Glomerular visceral epithelial cell (primary cell): ENCODE data around the gene MXI1.
A peak's percentile ranks its signal among the peaks of the same experiment; 100 is the strongest.
"Not testable (repeated sequence)": the region's sequence is repeated elsewhere in the genome, so short reads cannot be mapped to it uniquely, and the experiment has no call there.

Experiments used
- DNase-seq: peaks from one replicate; pipeline ENCODE4 v3.0.0-alpha.2; 2016; ENCODE audit errors: extremely low spot score

MXI1 gene

DNA sequence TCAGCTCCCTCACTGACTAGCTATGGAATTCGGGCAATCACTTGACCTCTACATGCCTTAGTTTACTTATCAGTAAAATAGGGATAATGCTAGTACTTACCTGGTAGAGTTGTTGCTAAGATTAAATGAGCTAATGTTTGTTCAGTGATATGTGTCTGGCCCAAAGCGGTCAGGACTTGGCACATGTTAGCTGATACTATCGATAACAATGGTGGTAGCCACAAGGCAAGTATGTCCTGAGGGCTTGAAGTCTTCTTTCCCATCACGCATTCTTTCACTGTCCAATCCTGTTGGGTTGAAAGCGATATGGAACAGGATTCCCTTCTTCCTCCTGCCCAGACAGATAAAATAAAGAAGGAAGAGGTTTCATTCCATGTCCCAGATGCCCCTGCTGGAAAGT is 25.5 kb upstream of the MXI1 start:
- no peak for DNase-seq

DNA sequence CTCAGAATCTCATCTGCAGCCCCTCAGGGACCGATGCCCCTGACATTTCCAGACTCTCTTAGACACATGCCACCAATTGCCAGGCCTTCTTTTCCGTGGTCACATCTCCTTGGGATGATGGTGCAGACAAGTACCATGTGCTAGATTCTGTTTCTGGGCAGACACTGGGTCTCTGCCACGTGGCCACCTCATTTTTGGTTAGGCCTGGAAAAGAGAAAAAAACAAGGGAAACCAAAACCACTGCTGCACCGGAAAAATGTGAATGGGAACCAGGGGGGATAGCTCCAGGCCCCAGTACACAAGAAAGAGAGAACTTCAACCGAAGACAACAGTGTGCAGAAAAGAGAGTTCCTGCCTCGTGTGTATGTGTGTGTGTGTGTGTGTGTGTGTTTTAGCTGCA is 23.0 kb upstream of the MXI1 start:
- no peak for DNase-seq

DNA sequence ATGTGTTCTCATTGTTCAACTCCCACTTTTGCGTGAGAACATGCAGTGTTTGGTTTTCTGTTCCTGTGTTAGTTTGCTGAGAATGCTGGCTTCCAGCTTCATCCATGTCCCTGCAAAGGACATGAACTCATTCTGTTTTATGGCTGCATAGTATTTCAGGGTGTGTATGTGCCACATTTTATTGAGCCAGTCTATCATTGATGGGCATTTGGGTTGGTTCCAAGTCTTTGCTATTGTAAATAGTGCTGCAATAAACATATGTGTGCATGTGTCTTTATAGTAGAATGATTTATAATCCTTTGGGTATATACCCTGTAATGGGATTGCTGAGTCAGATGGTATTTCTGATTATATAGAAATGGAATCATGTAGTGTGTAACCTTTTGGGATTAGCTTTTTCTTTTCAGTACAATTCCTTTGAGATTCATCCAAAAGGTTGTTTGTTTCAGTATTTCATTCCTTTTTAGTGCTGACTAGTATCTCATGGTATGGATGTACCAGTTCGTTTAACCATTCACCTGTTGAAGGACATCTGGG is 21.7 kb upstream of the MXI1 start:
- not testable (repeated sequence) for DNase-seq

DNA sequence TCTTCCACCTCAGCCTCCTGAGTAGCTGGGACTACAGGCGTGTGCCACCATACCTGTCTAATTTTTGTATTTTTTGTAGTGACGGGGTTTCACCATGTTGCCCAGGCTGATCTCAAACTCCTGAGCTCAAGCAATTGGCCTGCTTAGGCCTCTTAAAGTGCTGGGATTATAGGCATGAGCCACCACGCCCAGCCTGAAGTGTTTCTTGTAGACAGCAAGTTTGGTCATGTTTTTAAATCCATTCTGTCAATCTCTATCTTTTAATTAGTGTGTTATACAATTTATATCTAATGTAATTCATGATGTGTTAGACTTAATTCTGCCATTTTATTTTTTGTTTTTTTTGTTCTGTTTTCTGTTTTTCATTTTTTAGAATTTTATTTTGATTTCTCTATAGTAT is 17.2 kb upstream of the MXI1 start:
- no peak for DNase-seq

DNA sequence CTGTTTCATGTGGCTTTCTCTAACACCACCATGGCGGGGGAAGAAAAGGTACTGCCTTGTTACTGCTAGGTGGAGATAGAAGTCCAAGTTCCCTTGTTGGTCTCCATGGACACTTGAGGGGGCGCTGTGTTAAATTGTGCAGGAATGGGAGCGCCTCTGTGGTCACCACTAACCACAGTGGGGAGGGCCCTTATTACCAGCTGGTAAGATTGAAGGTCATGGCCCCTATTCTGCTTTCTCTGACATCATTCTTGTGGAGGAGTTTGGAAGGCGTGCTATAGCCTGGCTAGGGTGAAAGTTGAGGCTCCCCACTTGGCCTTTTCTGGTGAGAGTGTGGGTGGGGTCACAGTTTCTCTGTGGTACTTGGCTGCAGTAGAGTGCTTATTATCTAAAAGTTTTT is 14.9 kb upstream of the MXI1 start:
- DNase-seq = peak; percentile 6

DNA sequence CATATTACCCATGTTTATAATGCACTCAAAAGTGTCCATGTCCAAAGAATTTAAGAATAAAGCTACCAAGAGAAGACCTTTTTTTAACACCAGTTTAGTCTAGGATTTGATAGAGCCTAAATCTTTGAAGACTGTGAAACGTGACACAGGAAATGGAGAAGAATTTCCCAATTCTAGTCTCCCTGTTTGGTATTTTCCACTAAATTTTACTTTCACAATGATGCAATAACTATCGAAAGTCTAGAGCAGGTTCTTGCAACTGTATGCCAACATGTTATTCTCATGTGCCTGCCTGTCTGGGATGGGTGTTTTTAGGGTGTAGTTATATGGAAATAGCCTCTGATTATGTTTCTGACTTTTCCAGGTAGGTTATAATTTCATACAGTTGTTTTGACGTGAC is 6.9 kb upstream of the MXI1 start:
- DNase-seq = no peak

DNA sequence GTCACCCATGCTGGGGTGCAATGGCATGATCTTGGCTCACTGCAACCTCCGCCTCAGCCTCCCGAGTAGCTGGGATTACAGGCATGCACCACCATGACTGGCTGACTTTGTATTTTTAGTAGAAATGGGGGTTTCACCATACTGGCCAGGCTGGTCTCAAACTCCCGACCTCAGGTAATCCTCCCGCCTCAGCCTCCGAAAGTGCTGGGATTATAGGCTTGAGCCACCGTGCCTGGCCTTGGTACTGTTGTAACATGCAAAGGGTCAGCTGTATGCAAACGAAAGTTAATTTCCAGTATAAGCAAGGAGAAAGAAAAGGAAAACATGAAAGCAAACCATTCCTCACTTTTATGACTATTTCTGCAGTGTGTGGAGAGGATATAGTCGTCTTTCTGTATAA is 6.4 kb upstream of the MXI1 start:
- not testable (repeated sequence) for DNase-seq

DNA sequence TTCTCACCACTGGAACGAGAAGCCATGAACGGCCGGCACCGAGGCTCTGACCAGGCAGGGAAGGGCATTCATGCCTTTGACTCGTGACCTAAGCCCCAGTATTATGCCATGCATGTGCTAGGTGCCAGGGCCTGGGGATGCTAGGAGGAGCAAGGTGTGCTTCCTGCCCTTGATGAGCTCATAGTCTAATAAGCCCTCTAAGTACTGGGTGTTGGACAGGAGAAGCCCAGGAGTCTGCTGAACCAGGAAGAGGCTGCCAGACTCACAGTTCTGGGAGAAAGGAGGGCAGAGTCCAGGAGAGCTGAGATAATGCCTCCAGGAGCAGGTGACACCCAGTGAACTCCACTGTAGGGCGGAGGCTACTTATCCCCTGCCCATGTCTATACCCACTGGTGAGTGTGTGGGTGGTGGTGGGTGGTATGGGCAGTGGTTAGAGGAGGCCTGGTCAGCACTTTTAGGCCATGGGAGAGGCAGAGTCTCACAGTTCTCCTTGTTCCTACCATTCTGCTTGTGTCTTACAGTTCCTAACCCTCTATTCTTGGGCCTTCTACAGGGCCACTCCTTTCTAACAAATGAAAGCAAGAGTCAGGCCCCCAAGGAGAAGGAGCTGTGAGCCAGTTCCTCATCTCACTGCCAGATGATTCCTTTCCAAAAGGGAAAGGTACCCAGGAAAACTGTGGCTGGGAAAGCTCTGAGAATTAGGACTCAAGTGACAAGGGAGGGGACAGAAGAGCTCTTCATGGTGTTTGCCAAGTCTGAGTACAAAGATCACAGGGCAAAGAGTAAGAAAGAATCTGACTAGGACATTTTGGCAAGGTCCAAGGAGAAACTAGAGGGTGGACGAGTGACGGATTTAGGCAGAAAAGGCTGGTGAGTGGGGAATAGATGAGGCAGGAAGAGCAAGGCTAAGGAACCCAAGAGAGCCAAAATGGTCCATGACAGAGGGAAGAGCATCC is 3.6 kb upstream of the MXI1 start:
- DNase-seq = no peak

DNA sequence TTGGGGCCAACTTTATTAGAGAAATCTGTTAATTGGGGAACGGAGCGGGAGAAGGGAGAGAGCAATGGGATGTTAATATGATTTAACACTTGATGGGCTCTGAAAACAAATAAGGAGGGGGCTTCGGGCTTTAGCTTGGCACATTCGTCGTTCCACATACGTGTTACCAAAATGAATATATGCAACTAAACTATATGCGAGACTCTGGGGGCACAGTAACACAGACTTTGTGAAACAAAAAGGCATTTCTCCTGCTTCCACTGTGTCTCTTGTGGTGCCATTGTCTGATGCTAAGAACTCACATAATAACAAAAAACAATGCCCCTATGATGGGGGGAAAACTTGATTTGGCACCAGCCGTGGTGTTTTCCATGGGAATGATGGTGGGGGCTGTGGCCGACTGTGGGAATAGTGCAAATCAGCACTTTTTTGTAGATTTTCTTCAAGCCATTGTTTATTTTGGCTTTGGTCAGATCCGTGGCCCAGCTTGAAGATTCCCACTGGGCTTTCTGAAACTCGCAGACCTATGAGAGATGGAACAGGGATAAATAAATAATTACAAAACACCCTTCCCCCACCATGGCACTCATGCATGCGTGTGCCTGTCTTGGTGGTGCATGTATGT is 2.2 kb upstream of the MXI1 start:
- no peak for DNase-seq

DNA sequence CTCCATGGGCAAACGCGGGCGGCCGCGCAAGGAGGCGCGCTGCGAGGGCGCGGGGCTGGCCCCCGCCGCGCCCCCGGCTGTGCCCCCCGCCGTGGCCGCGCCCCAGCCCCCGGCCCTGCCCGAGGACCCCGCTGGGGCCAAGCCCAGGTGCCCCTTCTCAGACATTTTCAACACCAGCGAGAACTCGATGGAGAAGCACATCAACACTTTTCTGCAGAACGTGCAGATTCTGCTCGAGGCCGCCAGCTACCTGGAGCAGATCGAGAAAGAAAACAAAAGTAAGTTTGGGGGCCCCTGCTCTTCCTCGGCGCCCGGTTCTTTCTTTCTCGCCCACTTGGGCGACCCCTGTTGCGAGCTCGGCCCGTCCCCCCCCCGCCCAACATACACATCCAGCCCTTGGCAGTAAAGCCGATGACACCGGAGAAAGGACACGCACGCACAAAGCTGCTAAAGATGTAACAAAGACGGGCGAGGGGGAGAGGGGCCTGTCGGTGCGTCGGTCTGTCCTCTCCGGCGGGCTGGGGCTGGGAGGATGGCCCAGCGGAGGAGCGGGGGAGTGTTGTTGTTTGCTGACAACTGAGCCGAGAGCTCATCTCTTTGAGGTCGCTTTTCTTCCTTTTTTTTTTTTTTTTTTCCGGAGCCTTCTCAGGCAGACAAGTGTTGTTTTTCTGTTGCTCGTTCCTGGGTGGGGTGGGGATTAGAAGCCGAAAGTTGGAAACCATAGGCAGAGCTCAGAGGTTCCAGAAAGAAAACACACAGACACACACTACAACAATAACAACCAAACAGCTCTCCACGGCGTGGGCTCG is 604 bp downstream of the MXI1 start:
- peak; percentile 28 for DNase-seq

DNA sequence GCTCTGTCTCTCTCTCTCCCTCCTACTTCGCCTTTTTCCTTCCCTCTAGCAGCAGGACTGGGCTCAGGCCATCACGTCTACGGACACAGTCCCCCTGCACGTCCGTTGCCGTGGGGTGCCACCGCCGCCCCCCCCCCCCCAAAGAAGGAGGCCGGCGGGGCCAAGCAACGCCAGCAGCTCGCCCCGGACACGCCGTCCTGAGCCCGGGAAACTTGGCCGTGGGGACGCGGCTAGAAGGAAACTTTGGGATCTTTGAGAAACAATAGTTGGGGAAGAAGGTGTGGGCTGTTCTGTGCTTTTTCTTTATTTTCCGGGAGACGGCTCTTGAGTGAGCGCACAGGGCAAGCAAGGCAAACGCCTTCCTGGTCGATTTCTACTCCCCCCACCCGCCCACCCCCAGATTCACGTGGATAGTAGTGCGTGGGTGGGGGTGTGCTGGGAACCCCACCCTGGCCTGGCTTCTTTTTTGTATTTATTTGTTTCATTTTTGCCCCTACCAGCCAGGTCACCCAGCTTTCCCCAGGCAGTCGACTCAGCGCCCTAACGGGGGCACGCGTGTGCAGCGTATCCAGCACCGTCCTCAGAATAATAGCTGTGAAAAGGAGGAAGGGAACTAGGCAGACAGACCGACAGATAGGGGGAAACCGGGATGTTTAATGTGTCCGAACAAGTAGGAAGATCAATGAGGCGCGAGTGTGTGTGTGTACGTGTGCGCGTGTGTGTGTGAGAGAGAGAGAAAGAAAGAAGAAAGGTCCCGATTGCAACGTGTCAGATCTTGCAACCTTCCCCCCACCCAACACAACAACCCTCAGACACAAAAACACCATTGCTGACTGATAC is 1.4 kb downstream of the MXI1 start:
- peak; percentile 50 for DNase-seq

DNA sequence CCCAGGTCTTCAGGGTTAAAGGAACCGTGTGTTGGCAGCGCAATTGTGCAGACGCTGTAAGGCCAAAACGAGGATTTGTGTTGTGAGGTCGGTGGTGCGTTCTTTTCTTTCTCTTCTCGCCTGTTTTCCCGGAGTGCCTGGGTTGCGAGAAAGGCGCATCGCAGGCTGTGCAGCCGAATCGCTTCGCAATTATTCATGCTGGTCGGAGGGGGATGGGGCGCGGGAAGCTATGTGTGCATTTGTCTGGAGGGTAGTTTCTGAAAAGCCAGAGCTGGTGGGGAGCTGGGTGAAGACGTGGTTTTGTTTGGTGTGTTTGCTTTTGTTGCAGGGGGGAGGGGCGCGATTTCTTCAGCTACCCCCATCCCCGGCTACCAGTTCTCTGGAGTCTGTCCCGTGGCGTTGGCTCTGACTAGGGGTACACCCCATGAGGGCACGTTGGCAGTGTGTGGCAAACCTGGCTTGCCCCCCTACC is 2.1 kb downstream of the MXI1 start:
- DNase-seq = peak; percentile 61

DNA sequence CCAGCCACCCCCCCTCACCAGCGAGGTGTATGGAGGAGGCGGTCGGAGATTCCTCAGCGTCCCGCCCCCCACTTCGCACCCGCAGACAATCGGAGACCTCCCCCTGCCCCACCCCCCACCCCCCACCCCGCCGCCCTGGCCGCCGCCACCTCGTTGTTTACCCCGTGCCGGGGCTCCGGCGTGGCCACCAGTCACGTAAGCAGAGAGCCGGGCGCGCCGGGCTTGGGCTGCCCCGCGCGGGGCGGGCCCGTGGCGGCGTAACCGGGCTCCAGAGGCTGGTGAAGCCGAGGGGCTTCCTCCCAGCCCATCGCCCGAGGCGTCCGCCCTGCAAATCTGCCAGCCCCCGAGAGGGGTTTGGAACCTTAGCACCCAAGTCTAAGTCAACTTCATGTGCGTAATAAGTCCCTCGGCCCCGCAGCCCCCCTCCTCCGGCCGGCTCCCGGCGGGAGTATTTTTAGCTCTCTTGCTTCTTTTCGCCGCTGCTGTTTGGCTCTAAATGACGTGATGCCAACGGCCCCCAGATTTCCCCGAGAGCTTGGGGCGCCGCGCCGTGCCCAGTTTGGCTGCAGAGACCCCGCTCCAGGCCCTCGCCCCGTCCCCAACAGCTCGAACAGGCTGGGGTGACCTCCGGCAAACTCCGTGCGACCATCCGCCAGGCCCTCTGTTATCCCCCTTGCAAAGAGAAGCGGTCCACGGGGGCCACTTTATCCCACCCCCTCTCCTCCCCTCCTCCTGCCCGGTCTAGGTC is 2.7 kb downstream of the MXI1 start:
- DNase-seq = peak; percentile 43

DNA sequence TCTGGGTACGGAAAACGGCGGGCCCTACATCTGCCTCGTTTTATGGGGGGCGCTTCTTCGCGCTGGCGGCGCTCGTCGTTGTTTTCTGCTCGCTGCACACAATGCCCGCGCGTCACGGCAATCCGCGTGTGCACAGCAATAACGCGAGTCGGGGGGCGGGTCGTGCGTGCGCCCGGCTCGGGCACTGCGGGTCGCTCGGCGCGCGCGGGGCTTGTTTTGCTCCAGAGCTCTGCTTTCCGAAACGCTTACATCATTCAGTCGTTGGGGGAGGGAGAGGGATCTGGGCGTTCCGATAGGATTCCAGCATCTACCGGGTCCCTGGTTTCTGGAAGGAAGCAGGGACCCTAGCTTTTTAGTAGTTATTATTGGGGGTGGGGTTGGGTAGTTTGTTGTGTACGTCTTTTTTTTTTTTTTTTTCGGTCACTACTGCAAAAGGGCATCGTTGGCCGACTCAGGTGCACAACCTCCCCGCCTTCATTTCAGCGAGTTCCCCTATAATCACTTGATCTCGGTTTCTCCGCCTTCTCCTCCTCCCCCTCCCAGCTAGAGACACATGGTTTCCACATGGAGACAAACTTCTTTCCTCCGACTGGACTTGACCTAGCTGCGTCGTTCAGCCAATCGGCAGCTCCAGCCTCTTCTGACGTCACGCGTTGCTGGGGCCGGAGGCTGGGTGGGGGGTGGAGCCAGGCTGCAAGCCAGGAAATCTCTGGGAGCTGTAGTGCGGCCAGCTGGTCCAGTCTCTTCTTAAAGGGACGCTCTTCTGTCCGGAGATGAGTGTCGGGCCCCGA is 3.5 kb downstream of the MXI1 start:
- DNase-seq = peak; percentile 97

DNA sequence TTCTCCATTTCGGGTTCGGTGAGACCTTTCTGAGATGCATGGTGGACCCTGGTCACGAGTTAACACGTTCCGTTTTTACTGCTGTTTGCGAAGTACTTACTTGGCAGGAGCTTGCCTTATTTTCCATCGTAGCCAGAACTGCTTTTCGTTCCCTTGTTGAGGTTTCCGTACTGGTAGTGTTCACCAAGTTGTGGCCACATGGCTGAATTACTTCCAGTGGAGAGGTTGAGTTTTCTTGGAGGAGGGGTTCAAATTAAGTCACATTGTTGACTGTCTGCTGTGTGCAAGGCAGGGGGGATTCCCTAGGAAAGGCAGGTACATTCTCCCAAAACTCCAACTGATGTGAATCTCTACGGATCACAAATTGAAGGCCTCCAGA is 4.0 kb downstream of the MXI1 start:
- DNase-seq = no peak

DNA sequence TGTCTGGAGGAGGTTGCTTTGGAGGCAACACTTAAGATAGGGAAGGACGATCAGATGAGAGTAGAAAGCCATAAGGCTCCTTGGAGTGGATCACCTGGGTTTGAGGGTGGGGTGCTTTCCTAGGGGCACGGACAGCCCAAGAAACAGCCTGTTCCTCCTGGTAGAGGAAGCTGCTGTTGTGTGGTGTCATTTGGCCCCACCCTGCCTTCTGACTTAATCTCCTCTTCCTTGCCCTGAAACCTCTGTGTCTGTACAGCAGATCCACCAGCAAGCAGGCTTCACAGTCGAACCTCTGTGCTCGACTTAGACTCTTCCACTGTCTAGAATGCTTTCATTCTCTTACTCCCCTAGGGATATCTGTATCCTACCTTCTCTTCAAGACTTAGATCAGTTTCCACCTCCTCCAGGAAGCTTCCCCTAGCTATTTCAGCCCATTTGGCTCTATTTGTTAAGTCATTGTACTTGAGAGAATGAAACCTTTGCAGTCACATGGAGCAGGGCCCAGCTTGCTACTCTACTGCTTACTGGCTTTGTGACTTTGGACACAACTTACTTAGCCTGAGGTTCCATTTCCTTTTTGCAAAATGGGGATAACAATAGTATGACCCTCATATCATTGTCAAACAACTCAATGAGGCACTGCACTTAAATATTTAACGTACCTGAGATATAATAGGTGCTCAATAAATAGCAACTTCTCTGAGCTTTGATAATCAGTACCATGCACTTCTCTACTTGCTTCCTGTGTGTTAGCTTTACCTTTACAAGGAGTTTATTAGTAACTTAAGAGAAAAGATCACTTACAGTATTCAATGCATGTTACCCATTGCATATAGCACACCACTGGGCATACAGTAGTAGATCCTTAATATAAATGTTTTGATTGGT is 5.0 kb downstream of the MXI1 start:
- no peak for DNase-seq

DNA sequence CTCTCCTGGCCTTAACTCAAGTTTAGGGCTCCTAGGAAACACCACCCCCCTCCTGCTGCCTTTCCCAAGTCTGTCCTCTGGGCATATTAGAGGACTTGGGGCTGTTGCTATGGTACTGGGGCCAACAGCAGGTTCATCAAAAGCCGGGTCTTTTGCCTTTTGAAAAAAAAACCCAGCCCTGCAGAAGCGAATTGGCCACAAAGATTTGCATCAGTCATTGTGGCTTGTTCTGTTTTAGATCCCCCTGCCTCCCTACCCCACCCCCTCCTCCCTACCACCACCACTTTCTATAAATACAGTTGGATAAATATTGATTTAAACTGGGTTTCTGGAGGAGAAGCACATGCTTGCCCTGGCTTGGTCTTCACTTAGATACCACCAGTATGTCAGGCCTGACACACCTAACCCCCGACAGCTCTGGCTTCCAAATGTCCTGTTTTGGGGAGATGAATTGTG is 7.0 kb downstream of the MXI1 start:
- no peak for DNase-seq
